HG02970 (cell line): ENCODE results near the gene TYMP.
A peak's percentile ranks its signal among the peaks of the same experiment; 100 is the strongest.

Experiments used
- ATAC-seq: cut with Tn5 transposase; IDR thresholded peaks from one replicate; pipeline ENCODE4 v1.9.1; 2021; ENCODE audit warnings: mild to moderate bottlenecking, moderate library complexity, moderate number of reproducible peaks; ENCODE audit not compliant: unreplicated experiment, low FRiP score

TYMP gene

DNA sequence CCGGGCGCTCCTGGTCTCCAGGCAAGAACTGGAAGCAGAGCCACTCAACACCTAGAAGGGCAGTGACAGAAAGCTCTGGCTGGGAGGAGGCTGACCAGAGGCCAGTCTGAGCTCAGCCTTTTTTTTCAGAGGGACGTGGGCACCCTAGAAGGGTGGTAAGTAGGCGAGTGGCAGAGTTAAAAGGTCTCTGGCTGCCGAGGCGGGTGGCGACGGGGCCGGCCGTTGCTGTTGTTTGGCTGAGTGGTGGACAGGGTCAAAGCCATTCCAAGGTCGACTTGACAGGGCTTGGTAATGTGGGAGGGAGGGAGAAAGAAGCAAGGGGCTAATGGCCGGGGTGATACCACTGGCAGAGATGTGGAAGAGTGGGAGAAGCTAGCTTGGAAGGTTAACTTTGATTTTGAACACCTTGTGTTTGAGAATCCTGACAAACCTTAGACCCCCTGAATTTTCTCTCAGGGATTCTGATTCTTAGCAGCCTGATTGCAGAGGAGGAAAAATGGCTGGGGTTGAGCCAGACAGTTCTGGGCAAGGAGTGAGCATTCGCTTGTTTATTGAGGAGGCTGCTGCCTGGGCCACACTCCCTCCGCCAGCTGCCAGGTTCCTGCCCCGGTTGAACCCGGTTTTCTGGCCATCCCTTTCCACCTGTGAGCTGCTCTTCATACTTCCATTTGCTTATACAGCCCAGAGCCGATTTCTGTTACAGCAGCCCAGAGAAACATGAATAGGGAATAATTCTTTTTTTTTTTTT is 33.8 kb upstream of the TYMP start:
- ATAC-seq: no peak

DNA sequence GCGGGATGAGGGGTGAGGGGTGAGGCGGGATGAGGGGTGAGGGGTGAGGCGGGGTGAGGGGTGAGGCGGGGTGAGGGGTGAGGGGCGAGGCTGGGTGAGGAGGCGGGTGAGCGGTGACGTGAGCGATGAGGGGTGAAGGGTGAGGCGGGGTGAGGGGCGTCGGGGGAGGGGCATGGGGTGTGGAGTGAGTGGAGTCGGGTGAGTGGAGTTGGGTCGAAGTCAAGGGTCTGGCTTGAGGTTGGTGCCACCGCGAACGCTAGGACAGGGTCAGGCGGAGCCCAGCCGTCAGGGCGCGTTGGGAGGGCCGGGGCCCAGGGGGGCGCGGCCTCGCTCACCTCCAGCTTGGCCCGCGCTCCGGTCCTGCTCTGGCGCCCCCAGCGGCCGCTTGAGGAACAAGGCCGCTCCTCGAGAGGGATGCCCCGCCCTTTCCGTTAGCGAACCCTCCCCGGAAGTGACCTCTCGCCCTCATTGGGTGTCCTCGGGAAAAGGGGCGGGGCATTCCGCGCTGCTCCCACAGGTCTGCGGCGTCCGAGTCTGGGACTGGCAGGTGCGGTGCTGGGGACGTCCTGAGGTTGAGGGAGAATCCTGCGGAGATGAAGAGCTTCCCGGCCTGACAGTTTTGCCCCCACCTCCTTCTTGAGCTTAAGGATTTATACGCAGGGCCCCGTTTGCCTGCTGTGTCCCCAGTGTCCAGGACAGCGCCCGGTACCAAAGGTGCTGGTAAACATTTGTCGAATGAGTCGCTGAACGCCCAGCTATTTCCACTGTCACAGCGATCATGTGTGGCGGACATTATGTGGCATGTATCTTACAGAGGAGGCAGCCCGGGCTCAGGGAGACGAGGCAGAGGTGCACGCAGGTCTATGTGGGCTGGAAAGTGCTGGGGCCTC is 33.0 kb upstream of the TYMP start, which contains the start of gene SYCE3:
Gene SYCE3 (minus strand): TSS at position 397 of the 890 bp plus-strand sequence. CDS start 6,514 bp downstream, outside the sequence.
- ATAC-seq: peak; percentile 88

DNA sequence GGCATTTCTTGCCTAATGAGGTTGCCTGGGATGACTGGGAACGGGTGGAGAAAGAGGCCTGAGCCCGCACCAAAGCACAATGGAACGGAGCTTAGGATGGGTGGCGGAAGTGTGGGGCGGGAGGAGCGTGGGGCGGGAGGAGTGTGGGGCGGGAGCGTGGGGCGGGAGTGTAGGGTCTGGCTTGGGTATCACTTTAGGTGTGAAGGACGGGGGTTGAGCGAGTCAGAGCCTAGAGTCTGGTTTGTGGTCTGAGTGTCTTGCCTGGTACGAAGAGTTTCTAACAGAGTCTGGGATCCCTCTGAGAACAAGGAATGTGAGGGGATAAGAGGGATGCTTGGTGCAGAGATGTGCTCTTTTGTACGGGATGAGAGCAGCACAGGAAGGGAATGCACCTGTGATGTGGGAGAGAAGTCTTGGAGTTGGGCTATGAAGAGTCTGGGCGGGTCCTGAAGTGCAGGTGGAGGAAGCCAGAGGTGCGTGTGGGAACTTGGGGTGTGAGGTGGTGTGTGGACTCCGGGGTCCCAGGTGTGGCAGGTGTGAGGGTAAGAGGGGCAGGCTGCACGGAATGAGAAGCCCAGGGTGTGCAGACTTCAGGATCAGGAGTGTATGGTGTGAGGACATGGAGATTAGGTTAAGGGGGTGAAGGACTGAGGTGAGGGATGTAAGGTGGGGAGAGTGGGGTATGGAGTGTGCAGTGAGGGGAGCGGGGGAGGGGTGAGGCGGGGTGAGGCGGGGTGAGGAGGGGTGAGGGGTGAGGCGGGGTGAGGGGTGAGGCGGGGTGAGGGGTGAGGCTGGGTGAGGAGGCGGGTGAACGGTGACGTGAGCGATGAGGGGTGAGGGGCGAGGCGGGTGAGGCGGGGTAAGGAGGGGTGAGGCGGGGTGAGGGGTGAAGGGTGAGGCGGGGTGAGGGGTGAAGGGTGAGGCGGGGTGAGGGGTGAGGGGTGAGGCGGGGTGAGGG is 31.9 kb upstream of the TYMP start:
- ATAC-seq: no peak

DNA sequence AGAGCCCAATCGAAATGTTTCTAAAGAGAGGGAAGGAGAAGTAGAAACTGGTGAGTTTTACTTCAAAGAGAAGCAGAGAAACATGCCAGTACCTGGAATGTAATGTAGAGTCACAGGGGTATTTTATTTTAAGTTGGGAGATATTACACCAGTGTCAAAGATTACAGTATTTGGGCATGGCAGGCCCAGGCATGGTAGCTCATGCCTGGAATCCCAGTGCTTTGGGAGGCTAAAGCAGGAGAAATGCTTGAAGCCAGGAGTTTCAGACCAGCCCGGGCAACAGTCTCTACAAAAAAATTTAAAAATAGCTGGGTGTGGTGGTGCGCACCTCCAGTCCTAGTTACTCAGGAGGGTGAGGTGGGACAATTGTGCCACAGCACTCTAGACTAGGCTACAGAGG is 30.2 kb upstream of the TYMP start:
- ATAC-seq: no peak

DNA sequence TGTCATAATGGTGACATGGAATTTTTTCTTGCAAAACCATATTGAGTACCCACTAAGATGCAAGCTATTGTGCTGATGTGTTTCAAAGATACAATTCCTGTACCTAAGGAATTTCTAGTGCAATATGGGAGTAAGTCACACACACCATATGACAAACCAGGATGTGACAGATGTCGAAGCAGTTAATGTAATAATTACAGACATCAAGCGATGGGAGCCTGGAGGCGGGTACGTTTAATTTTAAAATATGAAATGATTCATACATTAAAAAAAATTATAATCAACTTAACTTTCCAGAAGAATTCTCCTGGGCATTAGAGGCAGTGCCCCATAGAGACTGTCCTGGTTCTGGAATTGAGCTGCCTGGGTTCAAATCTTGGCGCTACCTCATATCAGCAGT is 26.9 kb upstream of the TYMP start:
- no peak for ATAC-seq

DNA sequence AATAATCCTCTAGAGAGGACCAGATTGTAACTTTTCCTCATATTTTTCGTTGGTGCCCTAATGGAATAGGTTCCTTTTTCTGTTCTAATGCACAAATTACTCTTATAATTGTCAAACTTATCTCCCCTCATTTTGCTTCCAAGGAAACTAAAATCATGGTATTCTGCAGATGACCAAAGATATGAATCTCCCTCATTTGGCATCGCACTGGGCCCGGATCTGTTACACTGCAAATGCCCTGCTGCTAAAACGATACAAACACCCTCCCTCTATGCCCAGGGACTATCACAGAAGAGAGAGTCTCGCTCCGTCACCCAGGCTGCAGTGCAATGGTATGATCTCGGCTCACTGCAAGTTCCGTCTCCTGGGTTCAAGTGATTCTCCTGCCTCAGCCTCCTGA is 23.5 kb upstream of the TYMP start:
- ATAC-seq: no peak

DNA sequence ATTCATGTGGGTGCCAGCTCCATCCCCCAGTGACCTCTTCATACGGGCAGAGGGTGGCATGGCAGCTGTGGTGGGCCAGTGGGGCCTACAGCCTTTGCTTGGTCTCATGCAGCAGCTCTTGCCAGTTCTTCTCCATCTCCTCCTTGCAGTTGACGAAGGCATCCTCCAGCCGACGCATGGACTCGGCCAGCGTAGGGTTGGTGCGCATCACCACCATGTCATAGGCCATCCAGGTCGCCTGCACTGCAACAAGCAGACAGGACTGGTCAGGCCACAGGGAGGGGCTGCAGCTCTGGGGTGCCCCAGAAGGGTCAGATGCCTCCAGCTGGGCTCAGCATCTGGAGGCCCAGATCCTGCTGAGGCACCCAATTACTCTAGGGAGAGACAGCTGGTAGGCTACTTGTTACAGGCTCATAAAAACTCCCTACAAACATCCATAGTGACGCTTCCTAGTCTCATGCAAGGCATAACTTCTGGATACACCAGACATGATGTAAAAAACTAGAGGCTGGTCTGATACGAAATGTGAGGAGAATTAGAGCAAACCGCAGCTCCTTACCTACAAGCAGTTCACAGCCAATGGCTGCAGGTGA is 21.4 kb upstream of the TYMP start:
- ATAC-seq: no peak

DNA sequence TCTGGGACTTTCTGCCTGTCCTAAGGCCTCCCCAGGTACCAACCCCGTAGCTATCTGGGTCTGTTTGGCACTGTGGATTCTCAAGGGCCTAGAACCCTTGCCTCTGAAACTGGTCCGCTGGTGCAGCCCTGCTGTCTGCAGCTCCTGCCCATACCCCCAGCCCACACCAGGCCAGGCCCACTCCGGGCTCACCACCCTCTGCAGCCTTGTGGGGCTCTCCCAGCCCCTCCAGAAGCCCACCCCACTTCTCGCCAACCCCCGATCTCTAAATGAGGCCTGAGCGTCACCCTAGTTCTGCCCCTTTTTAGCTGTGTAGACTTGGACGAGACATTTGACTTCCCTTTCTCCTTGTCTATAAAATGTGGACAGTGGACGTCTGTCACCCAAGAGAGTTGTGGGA is 20.6 kb upstream of the TYMP start:
- no peak for ATAC-seq

DNA sequence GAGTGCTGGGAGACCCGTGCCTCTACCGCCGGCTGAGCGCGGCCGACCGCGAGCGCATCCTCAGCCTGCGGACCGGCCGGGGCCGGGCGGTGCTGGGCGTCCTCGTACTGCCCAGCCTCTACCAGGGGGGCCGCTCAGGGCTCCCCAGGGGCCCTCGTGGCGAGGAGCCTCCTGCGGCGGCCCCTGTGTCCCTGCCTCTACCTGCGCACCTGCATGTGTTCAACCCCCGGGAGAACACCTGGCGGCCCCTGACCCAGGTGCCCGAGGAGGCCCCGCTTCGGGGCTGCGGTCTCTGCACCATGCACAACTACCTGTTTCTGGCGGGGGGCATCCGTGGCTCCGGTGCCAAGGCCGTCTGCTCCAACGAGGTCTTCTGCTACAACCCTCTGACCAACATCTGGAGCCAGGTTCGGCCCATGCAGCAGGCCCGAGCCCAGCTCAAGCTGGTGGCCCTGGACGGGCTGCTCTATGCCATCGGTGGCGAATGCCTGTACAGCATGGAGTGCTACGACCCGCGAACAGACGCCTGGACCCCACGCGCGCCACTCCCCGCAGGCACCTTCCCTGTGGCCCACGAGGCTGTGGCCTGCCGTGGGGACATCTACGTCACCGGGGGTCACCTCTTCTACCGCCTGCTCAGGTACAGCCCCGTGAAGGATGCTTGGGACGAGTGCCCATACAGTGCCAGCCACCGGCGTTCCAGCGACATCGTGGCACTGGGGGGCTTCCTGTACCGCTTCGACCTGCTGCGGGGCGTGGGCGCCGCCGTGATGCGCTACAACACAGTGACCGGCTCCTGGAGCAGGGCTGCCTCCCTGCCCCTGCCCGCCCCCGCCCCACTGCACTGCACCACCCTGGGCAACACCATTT is 19.3 kb upstream of the TYMP start:
- ATAC-seq: no peak

DNA sequence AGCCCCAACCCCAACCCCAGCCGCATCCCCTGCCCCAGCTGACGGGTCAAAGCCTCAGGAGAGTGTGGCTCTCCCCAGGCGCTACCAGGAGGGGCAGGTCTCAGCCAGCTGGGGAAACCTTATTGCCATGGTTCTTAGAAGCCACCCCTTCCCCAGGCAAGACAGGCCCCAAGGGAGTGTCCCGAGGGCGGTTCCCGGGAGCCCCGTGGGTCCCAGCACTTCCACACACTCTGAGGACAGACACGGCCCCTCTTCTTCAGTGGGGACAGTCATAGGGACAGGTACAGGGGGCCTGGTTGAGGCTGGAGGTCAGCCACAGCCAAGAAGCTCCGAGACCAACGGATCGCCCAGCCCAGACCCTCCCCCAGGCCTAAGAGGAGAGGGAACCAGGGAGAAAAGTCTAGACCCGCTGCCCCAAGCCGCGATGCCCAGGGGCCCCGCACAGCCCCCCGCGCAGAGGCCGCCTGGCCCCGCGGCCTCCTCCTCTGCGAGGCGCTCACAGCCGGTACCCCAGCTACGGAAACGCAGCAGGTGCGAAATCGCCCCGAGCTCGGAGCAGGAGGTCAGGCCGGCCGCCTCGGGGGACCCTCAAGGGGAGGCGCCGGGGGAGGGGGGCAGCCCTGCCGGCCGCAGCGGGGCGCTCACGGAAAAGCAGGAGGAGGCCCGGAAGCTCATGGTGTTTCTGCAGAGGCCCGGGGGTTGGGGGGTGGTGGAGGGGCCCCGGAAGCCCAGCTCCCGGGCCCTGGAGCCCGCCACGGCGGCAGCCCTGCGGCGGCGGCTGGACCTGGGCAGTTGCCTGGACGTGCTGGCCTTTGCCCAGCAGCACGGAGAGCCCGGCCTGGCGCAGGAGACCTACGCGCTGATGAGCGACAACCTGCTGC is 18.5 kb upstream of the TYMP start:
- no peak for ATAC-seq

DNA sequence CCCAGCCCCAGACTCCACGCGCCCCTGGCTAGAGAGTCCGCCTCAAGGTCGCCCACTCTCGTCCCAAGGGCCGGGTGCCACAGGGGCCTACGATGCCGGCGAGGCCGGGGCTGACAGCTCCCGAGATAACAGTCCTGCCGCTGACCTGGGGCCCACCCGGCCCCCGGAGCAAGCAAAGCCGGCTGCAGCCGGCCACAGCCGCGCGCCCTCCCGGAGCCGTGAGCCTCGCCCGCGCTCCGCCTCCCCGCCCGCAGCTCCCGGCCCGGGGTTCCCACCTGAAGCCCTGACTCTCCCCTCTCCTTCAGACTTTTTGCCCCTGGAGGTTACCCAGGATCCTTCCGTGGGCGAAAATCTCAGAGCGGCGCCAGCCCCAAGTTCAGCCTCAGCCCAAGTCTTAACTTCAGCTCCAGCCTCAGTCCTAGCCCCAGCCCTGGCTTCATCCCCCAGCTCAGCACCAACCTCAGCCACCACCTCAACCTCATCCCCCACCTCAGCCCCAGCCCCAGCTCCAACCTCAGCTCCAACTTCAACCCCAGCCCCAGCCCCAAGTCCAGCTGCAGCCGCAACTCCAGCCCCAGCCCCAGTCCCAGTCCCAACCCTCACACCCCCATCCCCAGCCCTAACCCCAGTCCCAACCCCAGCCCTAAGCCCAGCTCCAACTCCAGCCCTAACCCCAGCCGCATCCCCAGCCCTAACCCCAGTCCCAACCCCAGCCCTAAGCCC is 17.6 kb upstream of the TYMP start:
- ATAC-seq: no peak

DNA sequence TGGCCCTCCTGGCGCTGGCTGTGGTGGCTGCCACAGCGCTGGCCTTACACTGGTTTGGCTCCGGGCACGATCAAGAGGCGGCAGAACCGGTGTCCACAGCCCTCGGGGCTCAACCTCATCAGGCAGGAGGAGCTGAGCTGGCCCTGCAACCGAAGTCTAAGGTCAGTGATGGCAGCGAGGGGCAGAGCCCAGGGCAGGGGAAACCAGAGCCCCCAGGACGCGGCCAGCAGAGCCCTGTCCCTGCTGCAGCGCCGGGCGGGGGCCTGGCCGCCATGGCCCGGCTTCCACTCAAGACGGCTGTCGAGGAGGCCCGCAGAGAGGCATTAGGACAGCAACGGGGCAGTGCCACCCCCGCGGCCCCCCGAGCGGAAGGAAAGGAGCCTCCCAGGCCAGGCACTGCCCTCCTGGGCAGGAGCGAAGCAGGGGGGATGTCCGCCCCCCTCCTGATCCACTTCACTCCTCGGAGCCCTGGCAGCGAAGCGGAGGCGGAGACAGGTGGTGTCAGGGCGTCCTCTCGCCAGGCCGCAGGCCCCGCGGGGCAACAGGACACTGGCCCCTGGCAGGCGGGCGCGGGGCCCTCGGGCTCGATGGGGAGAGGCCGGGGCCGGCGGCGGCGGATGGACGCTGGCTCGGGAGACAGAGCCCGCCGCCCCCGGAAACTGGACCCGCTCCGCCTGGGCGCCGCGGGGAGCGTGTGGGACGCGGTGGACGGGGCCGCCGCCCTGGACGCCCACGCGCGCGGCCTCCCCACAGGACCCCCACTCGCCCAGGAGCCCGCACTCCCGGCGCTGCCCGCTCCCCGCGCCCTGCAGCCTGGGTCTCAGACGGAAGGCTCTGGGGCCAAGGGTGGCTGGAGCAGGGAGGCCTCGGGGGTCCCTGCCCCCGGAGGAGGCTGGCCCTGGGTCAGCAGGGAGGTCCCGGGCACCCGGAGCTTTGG is 16.8 kb upstream of the TYMP start:
- no peak for ATAC-seq

DNA sequence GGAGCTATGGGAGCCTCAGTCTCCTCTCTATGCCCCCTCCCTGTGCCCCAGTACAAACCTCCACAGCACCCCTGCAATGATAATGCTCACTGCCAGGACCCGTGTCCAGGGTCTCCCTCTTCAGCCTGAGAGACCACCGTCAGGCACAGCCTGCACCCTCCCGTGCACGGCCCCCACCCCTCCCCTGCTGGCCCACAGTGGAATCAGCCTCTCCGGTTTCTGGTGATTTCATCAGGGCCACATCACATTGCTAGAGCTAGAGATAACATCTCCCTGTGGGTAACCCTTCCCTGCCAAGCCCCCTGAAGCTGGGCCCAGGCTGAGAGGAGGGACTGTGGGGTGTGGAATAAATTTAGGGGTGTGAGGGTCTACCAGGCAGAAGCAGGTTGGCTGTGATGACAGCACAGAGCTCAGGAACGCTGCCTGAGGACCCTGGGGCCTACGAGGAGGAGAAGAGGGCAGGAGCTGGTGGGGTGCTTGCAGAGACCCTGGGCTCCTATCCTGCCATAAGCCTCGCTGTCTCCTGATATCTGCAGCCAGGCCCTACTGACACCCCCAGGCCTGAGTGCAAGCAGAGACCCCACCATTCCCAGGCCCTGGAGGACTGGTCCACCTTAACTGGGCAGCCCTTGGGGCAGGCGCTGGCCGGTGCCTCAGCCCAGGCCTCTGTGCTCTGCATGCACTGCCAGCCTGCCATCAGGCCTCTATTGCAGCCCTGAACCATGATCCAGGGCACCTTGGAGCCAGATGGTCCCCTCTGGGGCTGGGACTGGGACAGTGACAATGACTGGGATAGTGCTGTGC is 15.9 kb upstream of the TYMP start, which contains the start of gene KLHDC7B:
Gene KLHDC7B (plus strand): TSS at position 378 of the 804 bp plus-strand sequence. CDS start 345 bp downstream, at position 723.
- no peak for ATAC-seq

DNA sequence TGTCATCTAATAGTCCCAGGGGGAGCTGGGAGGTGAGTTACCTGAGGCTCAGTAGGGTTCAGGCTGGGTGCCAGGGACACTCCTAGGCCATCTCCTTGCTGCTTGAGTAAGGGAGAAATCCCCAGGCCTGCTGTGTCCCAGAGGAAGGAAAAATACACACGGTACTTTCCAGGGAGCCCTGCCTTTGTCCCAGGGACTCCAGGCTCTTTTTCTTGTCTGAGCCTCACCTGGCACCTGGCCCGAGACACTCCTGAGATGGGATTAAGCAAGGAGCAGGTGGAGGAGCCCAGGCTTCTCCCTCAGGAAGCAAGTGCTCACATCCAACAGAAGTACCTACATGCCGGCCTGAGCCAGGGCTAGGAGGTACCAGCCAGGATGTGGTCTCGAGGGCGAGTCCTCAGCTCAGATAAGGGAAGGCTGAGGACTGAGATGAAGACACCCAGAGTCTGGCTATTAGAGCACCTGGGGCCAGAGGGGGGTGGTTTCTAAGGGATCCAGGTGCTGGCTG is 15.0 kb upstream of the TYMP start:
- ATAC-seq: no peak

DNA sequence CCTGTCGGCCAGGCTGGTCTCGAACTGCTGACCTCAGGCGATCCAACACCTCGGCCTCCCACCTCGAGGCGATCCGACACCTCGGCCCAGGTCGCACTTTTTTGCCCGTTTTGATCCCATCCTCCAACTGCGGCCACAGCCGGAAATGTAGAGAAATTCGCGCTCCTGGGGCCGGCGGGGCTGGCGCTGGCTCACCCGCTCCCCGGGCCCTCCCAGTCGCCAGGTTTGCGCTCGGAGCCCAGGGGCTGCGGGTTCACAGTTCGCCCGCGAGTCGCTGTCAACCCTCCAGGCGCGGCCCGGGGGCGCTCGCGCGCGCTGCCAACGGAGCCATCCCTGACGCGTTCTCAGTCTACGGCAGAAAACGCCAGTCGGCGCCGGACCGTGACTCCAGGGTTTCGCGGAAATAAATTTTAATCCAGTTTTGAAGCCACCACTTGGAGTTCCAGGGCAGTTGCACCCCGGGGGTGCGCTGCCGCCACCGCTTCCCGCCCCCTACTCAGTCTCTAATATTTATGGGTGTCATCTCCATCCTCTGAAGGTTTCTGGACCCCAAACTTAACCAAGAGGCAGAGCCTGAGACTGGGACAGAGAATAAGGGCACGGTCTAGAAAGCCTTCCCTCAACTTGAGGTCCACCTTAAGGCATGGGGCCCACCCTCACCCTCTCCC is 14.4 kb upstream of the TYMP start:
- no peak for ATAC-seq
